ENCODE results near the gene FGFR2. TPM values are rescaled to one million over a fixed set of nuclear protein-coding genes. Genes with fewer than 3 reads are reported as not detected.

The FGFR2 gene
- total RNA-seq, 4 donors from 2014 or later = 105 to 222 (median 155) TPM

DNA sequence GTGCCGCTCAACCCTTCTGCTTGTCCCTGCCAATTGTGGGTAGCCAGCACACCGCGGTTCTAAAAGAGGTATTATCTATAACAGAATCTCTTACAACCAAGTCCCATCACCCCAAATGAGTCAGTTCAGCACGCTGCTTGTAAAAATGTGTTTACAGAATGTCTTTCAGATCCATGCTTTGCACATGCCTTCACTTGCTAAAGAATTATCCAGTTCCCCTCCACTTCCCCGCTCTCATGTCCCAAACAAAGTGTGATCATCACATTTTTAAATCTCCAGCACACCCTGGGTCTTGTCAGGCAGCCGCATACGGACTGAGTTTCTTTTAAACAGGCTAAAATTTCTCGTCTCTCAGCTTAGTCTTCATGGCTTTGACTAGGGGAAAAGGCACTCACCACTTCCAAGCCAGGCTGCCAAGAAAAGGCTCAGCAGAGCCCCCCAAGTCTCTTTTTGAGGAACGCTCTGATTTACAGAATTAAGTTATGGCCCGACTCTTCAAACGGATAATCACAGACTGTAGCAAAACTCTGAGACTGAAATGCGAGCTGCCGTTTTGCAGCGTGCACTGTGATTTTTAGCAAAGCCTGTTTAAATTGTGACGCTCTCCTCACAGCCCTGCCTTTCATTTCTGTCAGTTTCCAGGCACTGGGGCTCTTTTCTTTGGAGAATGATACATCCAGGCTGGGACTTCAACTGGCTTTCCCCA, 29.8 kb upstream of the FGFR2 start:
- Histone ChIP-seq H3K4me1 (peaks cover 56% of the 10 kb centered on the region), H3K36me3 (no peaks in the 10 kb centered on the region), H3K4me3 (peak overlapping the region; percentile 16), H3K27ac (peak overlapping the region; percentile 84), H3K9me3 (no peaks in the 10 kb centered on the region), H3K27me3 (no peaks in the 10 kb centered on the region)
- 31% methylated on average over 15 of the region's 15 CpGs for WGBS
- peak in 1 of 2 donors; percentile 32 for DNase-seq (ENCODE audit: low spot score in 2 of 2)
- TF ChIP-seq EP300 (IDR thresholded peaks at IDR 0.05) (no peak), POLR2AphosphoS5 (IDR thresholded peaks at IDR 0.05) (peak in 1 of 3 donors; percentile 31)

DNA sequence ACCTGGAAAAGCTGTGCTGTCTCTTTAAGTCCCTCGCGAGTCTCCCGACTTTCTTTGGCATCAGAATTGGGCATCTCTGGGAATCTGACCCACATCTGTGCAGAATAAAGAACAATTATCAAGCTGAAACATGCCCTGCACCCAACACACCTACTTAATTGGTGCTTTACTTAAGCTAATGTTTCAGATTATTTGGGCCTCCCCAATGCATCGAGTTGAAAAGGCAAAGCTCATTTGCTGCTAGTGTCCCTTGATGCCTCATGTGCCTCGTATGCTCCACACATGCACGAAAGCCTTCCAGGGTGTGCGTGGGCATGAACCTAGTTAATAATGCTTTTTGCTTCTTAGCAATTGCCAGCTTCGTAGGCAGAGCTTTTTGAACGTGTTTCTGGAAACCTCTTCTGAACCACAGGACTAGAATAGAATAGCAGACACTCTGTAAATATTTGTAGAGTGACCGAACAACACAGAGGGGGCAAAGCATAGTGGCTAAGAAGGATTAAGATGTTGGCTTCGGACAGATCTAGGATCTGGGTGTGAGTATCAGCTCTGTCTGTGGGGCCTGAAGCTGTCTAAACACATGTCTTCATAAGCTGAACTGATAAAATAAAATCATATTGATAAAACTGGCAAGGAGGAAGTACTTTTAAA, 26.7 kb upstream of the FGFR2 start:
- H3K9me3 ChIP-seq = no peaks in the 10 kb centered on the region
- no peak overlapping the region for H3K4me3 ChIP-seq
- WGBS = 38% methylated on average over 11 of the region's 11 CpGs
- peaks cover 41% of the 10 kb centered on the region for H3K4me1 ChIP-seq
- no peaks in the 10 kb centered on the region for H3K36me3 ChIP-seq
- peak overlapping the region; percentile 78 for H3K27ac ChIP-seq
- no peak for TF ChIP-seq POLR2A (IDR thresholded peaks at IDR 0.05)
- TF ChIP-seq CTCF (IDR thresholded peaks at IDR 0.05) = no peak
- no peak for TF ChIP-seq POLR2AphosphoS5 (IDR thresholded peaks at IDR 0.05)
- no peak for TF ChIP-seq EP300 (IDR thresholded peaks at IDR 0.05)
- no peak for DNase-seq (ENCODE audit: low spot score in 2 of 2)
- H3K27me3 ChIP-seq = peaks cover 3% of the 10 kb centered on the region

DNA sequence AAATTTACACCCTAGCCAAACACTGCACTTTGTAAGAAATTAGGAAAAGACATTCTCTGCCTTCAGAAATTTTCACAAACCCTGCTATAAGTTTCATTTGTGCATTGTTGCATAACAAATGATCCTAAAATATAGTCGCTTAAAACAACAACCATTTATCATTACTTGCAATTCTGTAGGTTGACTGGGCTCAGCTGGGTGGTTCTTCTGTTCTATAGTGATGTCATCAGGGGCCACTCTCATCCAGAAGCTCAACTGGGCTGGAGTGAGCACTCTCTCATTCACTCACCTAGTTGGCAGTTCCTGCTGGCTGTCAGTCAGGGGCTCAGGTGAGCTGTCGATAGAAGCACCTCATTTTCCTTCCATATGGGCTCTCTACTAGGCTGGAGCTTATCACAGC, 20.7 kb upstream of the FGFR2 start:
- Histone ChIP-seq H3K27ac (no peak overlapping the region), H3K4me3 (no peak overlapping the region), H3K27me3 (peaks cover 3% of the 10 kb centered on the region), H3K36me3 (no peaks in the 10 kb centered on the region), H3K4me1 (peaks cover 15% of the 10 kb centered on the region), H3K9me3 (no peaks in the 10 kb centered on the region)
- peak in 1 of 2 donors; percentile 13 for DNase-seq (ENCODE audit: low spot score in 2 of 2)
- TF ChIP-seq POLR2AphosphoS5 (IDR thresholded peaks at IDR 0.05) = no peak
- no peak for TF ChIP-seq CTCF (IDR thresholded peaks at IDR 0.05)
- no peak for TF ChIP-seq POLR2A (IDR thresholded peaks at IDR 0.05)
- TF ChIP-seq EP300 (IDR thresholded peaks at IDR 0.05) = no peak
- 84% methylated on average over 2 of the region's 2 CpGs for WGBS

DNA sequence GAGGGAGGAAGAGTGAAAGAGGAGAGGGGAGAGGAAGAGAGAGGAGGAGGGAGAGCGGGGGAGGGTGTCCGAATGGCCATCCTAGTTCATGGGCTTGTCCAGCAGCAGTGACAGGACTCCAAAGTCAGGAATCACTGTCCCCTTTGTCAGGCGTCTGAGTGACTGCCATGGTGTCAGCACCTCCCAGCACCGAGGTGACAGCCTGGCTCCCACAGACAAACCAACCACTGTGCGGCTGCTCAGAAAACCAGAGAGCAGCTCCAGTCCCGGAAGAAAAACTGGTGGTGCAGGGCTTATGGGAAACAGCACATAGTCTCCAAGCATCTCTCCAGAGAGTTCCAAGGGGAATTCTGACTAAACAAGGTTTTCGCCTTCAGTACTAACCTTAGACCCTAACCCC, 18.9 kb upstream of the FGFR2 start:
- H3K4me3 ChIP-seq = no peak overlapping the region
- peak in 1 of 2 donors; percentile 40 for DNase-seq (ENCODE audit: low spot score in 2 of 2)
- peaks cover 3% of the 10 kb centered on the region for H3K27me3 ChIP-seq
- no peak overlapping the region for H3K27ac ChIP-seq
- TF ChIP-seq POLR2A (IDR thresholded peaks at IDR 0.05) = no peak
- no peak for TF ChIP-seq EP300 (IDR thresholded peaks at IDR 0.05)
- 71% methylated on average over 4 of the region's 7 CpGs for WGBS
- no peaks in the 10 kb centered on the region for H3K9me3 ChIP-seq
- H3K36me3 ChIP-seq = no peaks in the 10 kb centered on the region
- H3K4me1 ChIP-seq = peaks cover 9% of the 10 kb centered on the region

DNA sequence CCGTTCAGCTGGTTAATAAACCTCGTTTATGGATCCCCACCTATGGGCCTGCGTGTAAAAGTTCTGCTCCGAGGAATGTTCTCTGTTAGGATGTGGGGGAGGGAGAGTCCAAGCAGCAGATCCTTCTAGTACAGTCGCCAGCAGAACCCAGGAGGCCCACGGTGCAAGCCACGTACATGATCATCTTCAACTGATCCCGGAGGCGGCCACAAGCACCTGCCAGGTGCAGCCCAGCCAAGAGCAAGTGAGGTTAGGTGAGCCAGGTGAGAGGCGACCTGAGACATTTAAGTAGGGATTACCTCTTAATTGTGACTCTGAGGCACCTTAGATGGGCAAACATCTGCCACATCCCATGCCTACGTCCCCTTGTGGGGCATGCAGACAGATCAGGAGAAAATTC, 18.0 kb upstream of the FGFR2 start:
- TF ChIP-seq EP300 (IDR thresholded peaks at IDR 0.05) (no peak), POLR2AphosphoS5 (IDR thresholded peaks at IDR 0.05) (no peak), POLR2A (IDR thresholded peaks at IDR 0.05) (no peak), CTCF (IDR thresholded peaks at IDR 0.05) (no peak)
- Histone ChIP-seq H3K9me3 (no peaks in the 10 kb centered on the region), H3K27ac (no peak overlapping the region), H3K36me3 (no peaks in the 10 kb centered on the region), H3K27me3 (no peaks in the 10 kb centered on the region), H3K4me1 (peaks cover 9% of the 10 kb centered on the region), H3K4me3 (no peak overlapping the region)
- WGBS = 73% methylated on average over 5 of the region's 11 CpGs
- DNase-seq (ENCODE audit: low spot score in 2 of 2) = peak in 1 of 2 donors; percentile 42

DNA sequence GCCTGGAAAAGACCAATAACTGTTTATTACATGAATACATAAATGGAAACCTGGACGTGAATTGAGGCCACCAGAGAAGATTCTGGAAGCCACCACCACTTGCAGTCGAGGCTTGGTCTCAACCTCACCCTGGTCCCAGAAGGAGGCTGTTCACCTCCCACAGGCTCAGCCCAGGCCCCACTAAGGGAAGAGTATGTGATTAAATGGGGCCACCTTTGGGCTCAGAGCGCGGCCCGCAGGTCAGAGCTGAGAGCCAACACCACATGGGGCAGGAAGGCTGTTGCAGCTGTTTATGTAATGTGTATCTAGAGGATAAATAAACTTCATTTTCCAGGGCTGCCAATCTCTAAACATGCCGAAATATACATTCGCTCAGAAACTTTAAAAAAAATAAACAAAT, 17.6 kb upstream of the FGFR2 start:
- Histone ChIP-seq H3K27ac (no peak overlapping the region), H3K4me3 (no peak overlapping the region), H3K36me3 (no peaks in the 10 kb centered on the region), H3K9me3 (no peaks in the 10 kb centered on the region), H3K27me3 (no peaks in the 10 kb centered on the region), H3K4me1 (peaks cover 9% of the 10 kb centered on the region)
- TF ChIP-seq EP300 (IDR thresholded peaks at IDR 0.05) (no peak), POLR2AphosphoS5 (IDR thresholded peaks at IDR 0.05) (no peak), POLR2A (IDR thresholded peaks at IDR 0.05) (no peak), CTCF (IDR thresholded peaks at IDR 0.05) (no peak)
- WGBS = 95% methylated on average over 5 of the region's 7 CpGs
- no peak for DNase-seq (ENCODE audit: low spot score in 2 of 2)

All from suprapubic skin (tissue), 4 donors.